Measurements from ENCODE around the gene COA1.
"Not testable (repeated sequence)": the region's sequence is repeated elsewhere in the genome, so short reads cannot be mapped to it uniquely, and the experiment has no call there.

The COA1 gene

GRCh38 chr7:43648473-43649406 is 80.6 kb downstream of the COA1 start:
- DNase-seq: peak; percentile 64

DNA sequence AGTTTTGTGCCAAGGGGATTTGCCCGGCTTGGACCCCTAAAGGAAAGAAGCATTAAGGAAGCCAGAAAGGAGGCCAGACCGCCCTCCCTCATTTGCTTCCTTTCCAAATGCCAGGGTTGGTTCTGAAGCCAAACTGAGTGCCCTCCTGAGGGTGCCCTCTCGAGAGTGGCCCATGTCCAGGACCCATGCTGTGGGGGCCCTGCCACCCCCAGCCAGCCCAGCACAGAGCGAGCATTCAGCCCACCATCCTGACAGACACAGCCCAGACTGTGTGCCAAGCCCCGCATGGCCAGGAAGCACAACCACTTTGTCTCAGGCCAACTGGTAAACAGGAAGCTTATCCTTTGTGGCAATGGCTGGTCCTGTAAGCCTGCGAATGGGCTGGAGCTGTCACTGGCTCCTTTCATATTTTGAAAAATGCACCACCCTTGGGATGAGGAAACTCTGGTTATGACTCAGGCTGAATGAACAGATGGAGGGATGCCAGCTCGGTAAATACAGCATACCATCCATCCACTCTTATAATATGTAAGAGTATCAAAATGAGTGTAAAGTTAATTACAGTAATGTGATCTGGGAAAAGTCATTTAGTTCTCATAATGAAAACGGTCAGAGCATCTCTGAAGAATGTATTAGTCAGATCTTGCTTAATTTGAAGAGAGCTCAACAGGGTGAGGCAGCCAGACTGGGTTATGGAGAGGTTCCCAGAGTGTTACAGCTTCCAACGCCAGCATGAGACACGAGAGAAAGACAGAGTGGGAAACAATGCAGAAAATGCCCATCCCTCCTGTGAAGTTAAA is 81.5 kb downstream of the COA1 start:
- peak; percentile 33 for DNase-seq

DNA sequence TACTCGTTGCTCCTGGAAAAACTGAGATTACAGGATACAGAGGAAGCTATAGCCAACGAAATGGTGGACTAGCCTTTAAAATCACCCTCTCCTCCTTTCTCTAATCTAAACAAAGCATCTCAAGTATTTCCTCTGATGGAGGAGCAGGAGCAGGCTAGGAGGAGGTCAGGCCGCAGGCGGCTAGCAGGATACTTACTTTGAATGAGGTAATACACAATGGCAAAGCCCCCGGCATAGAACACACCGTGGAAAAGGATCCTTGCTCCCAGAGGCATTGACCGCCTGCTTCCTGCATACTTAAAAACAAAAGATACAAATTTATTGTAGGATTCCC is 82.0 kb downstream of the COA1 start:
- no peak for DNase-seq

DNA sequence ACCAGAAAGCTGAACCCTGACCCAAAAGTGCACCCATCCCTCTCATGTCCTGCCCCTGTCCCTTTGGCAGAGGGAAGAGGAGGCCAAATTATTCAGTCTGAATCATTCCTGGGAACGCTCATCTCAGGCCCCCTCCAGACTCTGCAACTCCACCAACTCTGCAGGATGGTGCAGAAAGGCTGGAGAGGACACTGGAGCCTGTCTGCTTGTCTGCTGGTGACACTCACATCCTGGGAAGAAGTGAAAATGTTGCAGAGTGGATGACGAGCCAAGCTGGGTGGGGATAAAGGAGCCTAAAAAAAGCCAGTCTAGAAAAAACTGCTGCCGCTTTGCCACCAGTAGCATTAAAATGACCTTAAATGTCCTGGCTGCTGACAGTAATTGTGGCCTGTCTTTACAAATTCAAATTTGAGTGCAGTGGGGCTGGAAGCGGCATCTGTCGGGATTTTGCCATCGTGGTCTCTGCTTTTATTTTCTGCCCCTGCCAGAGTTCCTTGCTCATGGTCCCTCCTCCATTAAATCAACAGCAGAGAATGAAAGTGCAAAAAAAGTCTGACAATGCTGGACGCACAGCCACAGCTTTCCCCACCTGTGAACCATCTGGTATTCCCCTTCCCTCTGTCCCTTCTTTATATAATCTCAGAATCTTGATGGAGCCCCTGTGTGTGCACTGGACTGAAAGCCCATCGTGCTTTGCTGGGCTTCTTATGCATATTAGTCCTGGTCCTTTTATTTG is 82.6 kb downstream of the COA1 start:
- no peak for DNase-seq

DNA sequence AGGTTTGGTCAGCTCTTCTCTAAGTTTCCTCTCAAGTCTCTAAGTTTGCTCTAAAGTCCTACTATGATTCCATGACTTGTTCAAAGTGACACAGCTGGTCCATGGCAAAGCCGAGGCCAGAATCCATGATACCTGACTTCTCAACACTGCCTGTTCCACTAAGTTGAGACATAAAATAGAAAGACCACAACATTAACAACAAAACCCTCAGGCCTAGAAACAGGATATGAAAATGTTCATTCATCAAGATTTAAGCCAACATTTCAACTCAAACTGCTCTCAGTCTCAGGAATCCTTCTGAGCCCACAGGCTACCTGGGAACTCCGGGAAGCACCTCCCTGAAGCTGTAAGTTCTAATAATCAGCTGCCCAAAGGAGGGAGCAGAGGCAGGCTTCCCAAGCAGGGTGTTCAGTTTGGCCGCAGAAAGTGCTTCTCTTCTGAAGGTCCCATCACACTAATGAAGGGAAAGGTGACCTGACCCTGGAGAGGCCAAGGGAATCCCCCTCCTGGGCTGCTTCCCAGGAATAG is 83.6 kb downstream of the COA1 start:
- DNase-seq: no peak

DNA sequence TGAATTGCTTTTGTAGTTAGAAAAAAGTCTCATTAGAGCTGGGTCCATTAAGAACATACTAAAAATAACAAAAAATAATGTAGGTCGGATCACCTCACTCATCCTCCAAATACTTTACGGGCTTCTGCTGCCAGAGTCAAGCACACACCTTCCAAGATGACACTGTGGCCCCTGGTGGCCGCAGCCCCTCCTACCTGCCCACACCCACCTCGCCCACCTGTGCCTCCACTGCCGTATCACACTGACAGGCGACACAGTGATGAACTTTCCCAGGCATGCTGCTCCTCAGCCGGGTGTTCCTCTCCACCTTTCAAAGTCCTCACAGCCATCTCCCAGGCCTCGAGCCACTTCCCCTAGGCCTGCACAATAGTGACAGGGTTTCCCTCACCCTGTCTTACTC is 85.5 kb downstream of the COA1 start:
- DNase-seq: no peak

- no peak for DNase-seq
Measured at GRCh38 chr7:43642897-43643630, 86.3 kb downstream of the COA1 start.

DNA sequence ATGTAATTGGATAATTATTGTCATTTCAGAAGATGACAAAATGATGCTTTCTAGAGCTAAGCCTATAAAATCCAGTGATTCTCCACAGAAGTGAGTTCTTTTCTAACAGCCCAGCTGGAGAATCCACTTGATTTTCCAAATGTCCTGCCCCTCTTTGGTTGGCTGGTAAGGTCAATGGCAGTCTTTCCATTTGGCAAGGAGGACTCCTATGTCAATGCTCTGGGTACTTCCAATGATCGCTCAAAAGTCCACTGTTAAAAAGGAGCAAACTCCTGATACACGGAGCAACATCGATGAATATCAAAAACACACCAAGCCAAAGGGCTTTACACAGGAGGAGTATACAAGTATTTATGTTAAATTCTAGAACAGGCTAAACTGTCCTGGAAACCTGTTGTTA is 88.6 kb downstream of the COA1 start:
- no peak for DNase-seq

- DNase-seq: no peak
Measured at GRCh38 chr7:43639858-43640491, 89.3 kb downstream of the COA1 start.

- DNase-seq: no peak
Measured at GRCh38 chr7:43637114-43637806, 92.1 kb downstream of the COA1 start.

DNA sequence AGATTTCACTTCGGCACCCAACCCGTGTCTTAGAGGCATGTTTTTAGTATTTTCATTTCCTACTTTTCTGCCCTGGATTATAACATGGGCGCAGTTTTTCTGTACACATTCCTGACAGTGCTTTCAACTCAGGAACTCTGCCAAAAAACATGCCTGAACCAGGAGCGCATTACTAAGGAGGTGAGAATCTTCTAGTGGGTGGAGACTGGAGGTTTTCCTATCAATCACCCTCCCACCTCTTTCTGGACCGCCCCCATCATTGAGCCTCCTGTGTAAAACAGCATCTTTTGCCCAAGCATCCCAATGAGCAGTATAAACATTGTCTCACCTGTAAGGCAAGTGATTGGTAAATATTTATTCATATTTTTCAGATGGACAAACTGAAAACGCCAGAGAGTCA is 93.2 kb downstream of the COA1 start:
- DNase-seq: no peak

- DNase-seq: no peak
Measured at GRCh38 chr7:43634384-43634783, 94.9 kb downstream of the COA1 start.

GRCh38 chr7:43632746-43633145 is 96.6 kb downstream of the COA1 start:
- no peak for DNase-seq

DNA sequence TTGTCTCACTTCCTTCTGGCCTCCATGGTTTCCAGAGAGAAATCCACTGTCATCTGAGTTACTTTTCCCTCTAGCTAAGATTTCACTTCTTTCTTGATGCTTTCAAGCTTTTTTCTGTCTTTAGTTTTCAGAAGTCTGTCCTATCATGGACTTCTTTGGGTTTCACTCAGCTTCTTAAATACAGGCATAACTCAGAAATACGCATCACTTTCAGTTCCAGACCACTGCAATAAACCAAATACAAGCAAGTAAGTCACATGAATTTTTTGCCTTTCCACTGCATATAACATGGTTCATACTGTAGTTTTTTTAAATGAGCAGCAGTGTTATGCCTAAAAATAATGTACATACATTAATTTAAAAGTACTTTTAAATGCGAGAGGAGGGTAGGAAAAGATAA is 97.8 kb downstream of the COA1 start:
- no peak for DNase-seq

DNA sequence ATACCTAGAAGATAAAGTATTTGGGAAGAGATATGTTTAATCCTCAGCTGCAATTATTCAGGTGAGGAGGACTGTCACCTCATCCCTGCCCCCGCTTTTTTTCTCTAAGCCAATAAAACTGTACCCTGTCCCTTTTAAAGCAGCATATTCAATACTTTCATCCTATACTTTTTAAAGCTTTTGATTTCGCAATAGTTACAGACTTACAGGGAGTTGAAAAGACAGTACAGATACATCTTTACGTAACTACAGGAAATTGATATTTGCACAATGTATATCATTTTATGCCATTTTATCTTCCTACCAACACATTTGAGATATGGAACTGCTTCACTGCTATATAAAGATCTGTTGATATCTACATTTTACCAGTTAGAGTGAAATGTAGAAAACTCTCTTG is 98.8 kb downstream of the COA1 start:
- DNase-seq: no peak

GRCh38 chr7:43629857-43630256 is 99.5 kb downstream of the COA1 start:
- no peak for DNase-seq

- no peak for DNase-seq
Measured at GRCh38 chr7:43628431-43628830, 100.9 kb downstream of the COA1 start.

DNA sequence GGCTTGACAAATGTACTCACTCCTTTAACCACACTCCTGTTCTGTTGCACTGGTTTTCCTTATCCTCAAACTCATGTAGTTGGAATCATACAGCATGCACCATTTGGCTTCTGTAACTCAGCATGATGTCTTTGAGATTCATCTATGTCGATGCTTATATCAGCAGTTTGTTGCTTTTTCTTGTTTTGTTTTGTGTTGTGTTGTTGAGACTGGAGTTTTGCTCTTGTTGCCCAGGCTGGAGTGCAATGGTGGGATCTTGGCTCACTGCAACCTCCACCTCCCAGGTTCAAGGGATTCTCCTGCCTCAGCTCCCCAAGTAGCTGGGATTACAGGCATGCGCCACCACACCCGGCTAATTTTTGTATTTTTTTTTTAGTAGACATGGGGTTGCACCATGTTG is 101.5 kb downstream of the COA1 start:
- not testable (repeated sequence) for DNase-seq

DNA sequence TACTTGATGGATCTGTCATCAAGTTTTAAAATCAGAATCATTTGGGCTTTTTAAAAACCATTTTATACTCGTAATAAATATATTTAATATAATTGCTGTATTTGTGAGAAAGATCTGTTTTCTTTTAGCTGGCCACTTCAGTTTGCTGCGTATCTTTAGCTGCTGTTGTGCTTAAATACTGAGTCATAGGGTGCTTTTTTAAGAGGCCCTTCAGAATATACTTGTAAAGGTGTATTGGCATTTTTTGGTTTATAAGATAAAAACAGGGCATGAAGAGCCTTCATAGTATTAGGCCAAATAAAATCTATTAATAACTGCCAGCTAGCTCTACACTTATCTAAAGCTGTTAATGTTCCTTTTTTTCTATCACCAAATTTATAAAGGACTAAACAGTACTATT is 102.6 kb downstream of the COA1 start:
- no peak for DNase-seq

DNA sequence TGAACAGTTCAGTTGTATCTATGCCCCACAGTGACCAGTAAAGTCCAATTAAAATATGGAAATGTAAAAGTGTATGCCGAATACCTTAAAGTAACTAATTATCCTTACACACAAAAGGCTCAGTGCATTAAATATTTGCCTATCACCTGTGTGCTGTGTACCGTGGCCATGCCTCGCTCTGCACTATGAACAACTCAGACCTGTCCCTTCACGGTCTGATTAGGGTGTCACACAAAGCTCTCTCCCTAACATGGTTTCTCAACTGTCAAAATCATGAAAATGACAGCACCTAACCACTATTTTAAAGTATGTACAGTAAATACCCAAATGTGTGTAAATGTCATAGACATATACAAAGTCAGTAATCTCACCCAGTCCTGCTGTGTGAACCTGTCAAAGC is 103.3 kb downstream of the COA1 start:
- no peak for DNase-seq

DNA sequence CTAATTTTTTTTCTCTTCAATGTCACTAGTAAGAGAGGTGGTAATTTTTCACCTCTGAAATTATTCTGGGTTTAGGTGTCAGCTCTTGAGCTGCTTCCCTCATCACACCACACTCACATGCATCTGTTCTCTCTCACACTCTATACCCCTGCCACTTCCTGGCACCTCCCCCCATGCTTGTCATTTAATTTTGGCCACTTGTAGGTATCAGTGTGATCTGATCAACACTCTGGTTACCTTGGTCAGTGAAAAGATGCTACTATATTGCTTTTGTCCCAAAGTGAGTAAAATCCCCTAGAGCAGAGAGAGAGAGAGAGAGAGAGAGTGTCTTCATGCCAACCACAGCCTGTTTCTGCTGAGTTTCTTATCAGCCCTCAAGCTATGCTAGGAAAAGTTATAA is 103.9 kb downstream of the COA1 start:
- peak; percentile 29 for DNase-seq

Measured in activated CD4-positive, alpha-beta T cell treated with anti-CD3 and anti-CD28 coated beads, Interleukin-2, amount 50 U/mL, for 1 hour (primary cell).